IMR-90 (cell line): ENCODE measurements around the gene PHEX. TPM values are rescaled to one million over a fixed set of nuclear protein-coding genes. Genes with fewer than 3 reads are reported as not detected.

Source experiments
- ATAC-seq: fragments of 200-7000 bp; cut with Tn5 transposase; 2 replicates; pipeline ENCODE4 v1.9.1; 2020; ENCODE audit warnings: low read depth, mild to moderate bottlenecking, moderate library complexity
- BruUV-seq: library from RNA; stranded (reverse); fragments of 400-500 nt; replicated peaks from 2 replicates; lab custom pipeline; 2021; lab: Mats Ljungman, UMichigan
- CTCF ChIA-PET: fragments of 300-600 bp; formaldehyde crosslinking; extraction: SDS; loops from one replicate; lab custom pipeline; 2021; ENCODE audit warnings: antibody characterized with exemption; lab: Yijun Ruan, JAX
- POLR2A ChIA-PET: fragments of 300-600 bp; sonication (Branson Sonifier 250); formaldehyde crosslinking; loops from one replicate; lab custom pipeline; 2022; ENCODE audit warnings: antibody characterized with exemption; ENCODE audit not compliant: unreplicated experiment; lab: Charles Lee
- DNase-seq: peaks from one replicate; pipeline ENCODE4 v3.0.0; 2013
- H2AFZ ChIP-seq: replicated peaks from 2 replicates; pipeline ENCODE3; 2013; ENCODE audit warnings: low read length, mild to moderate bottlenecking; ENCODE audit not compliant: poor library complexity
- H2AK5ac ChIP-seq: 2 replicates; pipeline ENCODE4 v1.6.1; 2013; ENCODE audit warnings: low read depth, low read length, inconsistent platforms
- H2AK9ac ChIP-seq: replicated peaks from 2 replicates; pipeline ENCODE3; 2013; ENCODE audit warnings: mild to moderate bottlenecking, low read depth, low read length, moderate library complexity; ENCODE audit not compliant: poor library complexity
- H2BK120ac ChIP-seq: 2 replicates; pipeline ENCODE4 v1.6.1; 2013; ENCODE audit warnings: low read depth, low read length, inconsistent platforms
- H2BK15ac ChIP-seq: 3 replicates; pipeline ENCODE4 v1.6.1; 2013; ENCODE audit warnings: low read depth, low read length, inconsistent platforms
- H2BK20ac ChIP-seq: 2 replicates; pipeline ENCODE4 v1.6.1; 2013; ENCODE audit warnings: low read depth, mild to moderate bottlenecking, inconsistent platforms, low read length, moderate library complexity
- H2BK5ac ChIP-seq: 2 replicates; pipeline ENCODE4 v1.6.1; 2013; ENCODE audit warnings: mild to moderate bottlenecking, low read depth, low read length, inconsistent platforms; ENCODE audit not compliant: poor library complexity, severe bottlenecking
- H3K14ac ChIP-seq: replicated peaks from 2 replicates; pipeline ENCODE4 v1.6.1; 2013; ENCODE audit warnings: low read depth, low read length, inconsistent platforms
- H3K18ac ChIP-seq: 2 replicates; pipeline ENCODE4 v1.6.1; 2013; ENCODE audit warnings: low read depth, low read length, control low read depth
- H3K23ac ChIP-seq: 2 replicates; pipeline ENCODE4 v1.6.1; 2013; ENCODE audit warnings: low read depth, low read length, inconsistent platforms
- H3K27ac ChIP-seq: 2 replicates; pipeline ENCODE4 v1.5.1; 2013; ENCODE audit warnings: mild to moderate bottlenecking, control low read depth, low read length; ENCODE audit not compliant: insufficient read depth
- H3K27me3 ChIP-seq: 2 replicates; pipeline ENCODE4 v1.6.1; 2013; ENCODE audit warnings: low read length; ENCODE audit not compliant: control insufficient read depth, insufficient read depth
- H3K36me3 ChIP-seq: 2 replicates; pipeline ENCODE4 v1.6.1; 2013; ENCODE audit warnings: low read length, mixed read lengths; ENCODE audit not compliant: control insufficient read depth, insufficient read depth
- H3K4ac ChIP-seq: 2 replicates; pipeline ENCODE4 v1.6.1; 2013; ENCODE audit warnings: low read depth, low read length, inconsistent platforms
- H3K4me1 ChIP-seq: 2 replicates; pipeline ENCODE4 v1.6.1; 2013; ENCODE audit warnings: low read length, mixed read lengths; ENCODE audit not compliant: control insufficient read depth, insufficient read depth
- H3K4me2 ChIP-seq: 2 replicates; pipeline ENCODE4 v1.6.1; 2013; ENCODE audit warnings: low read depth, mild to moderate bottlenecking, control low read depth, low read length, moderate library complexity
- H3K4me3 ChIP-seq: 2 replicates; pipeline ENCODE4 v1.5.1; 2013; ENCODE audit warnings: low read depth, mild to moderate bottlenecking, control low read depth, low read length, moderate library complexity; ENCODE audit not compliant: insufficient read depth
- H3K56ac ChIP-seq: 2 replicates; pipeline ENCODE4 v1.6.1; 2013; ENCODE audit warnings: low read length, inconsistent platforms; ENCODE audit not compliant: insufficient read depth; ENCODE audit errors: extremely low read depth
- H3K79me1 ChIP-seq, 2 experiments: 2 replicates each; pipeline ENCODE4 v1.6.1; 2013; ENCODE audit warnings: low read length in 2 of 2, inconsistent platforms in 1 of 2, low read depth in 1 of 2
- H3K9ac ChIP-seq: 2 replicates; pipeline ENCODE4 v1.6.1; 2013; ENCODE audit warnings: low read depth, low read length, control low read depth
- H3K9me1 ChIP-seq: 2 replicates; pipeline ENCODE4 v1.6.1; 2013; ENCODE audit warnings: low read length, inconsistent platforms; ENCODE audit not compliant: insufficient read depth
- H3K9me3 ChIP-seq: 2 replicates; pipeline ENCODE4 v1.6.1; 2013; ENCODE audit warnings: low read length; ENCODE audit not compliant: control insufficient read depth, insufficient read depth
- H4K20me1 ChIP-seq: 2 replicates; pipeline ENCODE4 v1.6.1; 2013; ENCODE audit warnings: low read length, inconsistent platforms; ENCODE audit not compliant: insufficient read depth
- H4K5ac ChIP-seq: 2 replicates; pipeline ENCODE4 v1.6.1; 2013; ENCODE audit warnings: mild to moderate bottlenecking, low read depth, low read length, control low read depth
- H4K8ac ChIP-seq, 2 experiments: 2 replicates each; pipeline ENCODE4 v1.6.1; 2013; ENCODE audit warnings: low read depth in 2 of 2, low read length in 2 of 2, control low read depth in 1 of 2, inconsistent platforms in 1 of 2
- H4K91ac ChIP-seq: 2 replicates; pipeline ENCODE4 v1.6.1; 2013; ENCODE audit warnings: low read depth, low read length, inconsistent platforms; ENCODE audit not compliant: insufficient read depth
- BHLHE40 ChIP-seq: fragments of 150-350 bp; IDR thresholded peaks from 2 replicates; pipeline ENCODE4 v1.6.1; 2016; ENCODE audit warnings: mild to moderate bottlenecking, low read depth, low read length
- CHD1 ChIP-seq: IDR thresholded peaks from 2 replicates; pipeline ENCODE4 v1.6.1; 2012; ENCODE audit warnings: low read depth, low read length, improper control_type of control experiment
- CTCF ChIP-seq: conservative IDR thresholded peaks from 2 replicates; pipeline ENCODE4 v1.5.1; 2012; ENCODE audit warnings: mild to moderate bottlenecking, low read depth, low read length, improper control_type of control experiment
- FOS ChIP-seq: fragments of 150-350 bp; IDR thresholded peaks from 2 replicates; pipeline ENCODE4 v1.6.1; 2016; ENCODE audit warnings: low read depth, low read length
- MAFK ChIP-seq: IDR thresholded peaks from 2 replicates; pipeline ENCODE4 v1.6.1; 2012; ENCODE audit warnings: low read depth, low read length, improper control_type of control experiment
- MAZ ChIP-seq: IDR thresholded peaks from 2 replicates; pipeline ENCODE4 v1.6.1; 2012; ENCODE audit warnings: low read depth, mild to moderate bottlenecking, low read length, improper control_type of control experiment, moderate library complexity, borderline replicate concordance
- MXI1 ChIP-seq: IDR thresholded peaks from 2 replicates; pipeline ENCODE4 v1.6.1; 2012; ENCODE audit warnings: low read depth, mild to moderate bottlenecking, low read length, moderate library complexity, borderline replicate concordance
- NFE2L2 ChIP-seq: fragments of 150-350 bp; IDR thresholded peaks from 2 replicates; pipeline ENCODE4 v1.6.1; 2016; ENCODE audit warnings: low read depth, mild to moderate bottlenecking, low read length
- POLR2A ChIP-seq: IDR thresholded peaks from 2 replicates; pipeline ENCODE4 v1.6.1; 2012; ENCODE audit warnings: mild to moderate bottlenecking, low read depth, low read length
- RAD21 ChIP-seq: IDR thresholded peaks from 2 replicates; pipeline ENCODE4 v1.6.1; 2012; ENCODE audit warnings: low read length, improper control_type of control experiment
- RFX5 ChIP-seq: IDR thresholded peaks from 2 replicates; pipeline ENCODE4 v1.8.0; 2012; ENCODE audit warnings: low read depth, mild to moderate bottlenecking, low read length, moderate library complexity
- SMC3 ChIP-seq: fragments of 150-350 bp; IDR thresholded peaks from 2 replicates; pipeline ENCODE4 v1.6.1; 2016; ENCODE audit warnings: low read depth, mild to moderate bottlenecking, antibody characterized with exemption, low read length, moderate library complexity
- USF2 ChIP-seq: fragments of 150-350 bp; IDR thresholded peaks from 2 replicates; pipeline ENCODE4 v1.6.1; 2017; ENCODE audit warnings: mild to moderate bottlenecking, antibody characterized with exemption, low read length, low read depth
- WGBS, 2 experiments: methylation state at CpG; one replicate each; pipeline versions ENCODE4 v1.1.5 to v1.1.7; 2013; ENCODE audit warnings: missing lambda C conversion rate in 2 of 2; ENCODE audit not compliant: insufficient read length in 1 of 2; ENCODE audit errors: extremely low coverage in 2 of 2; 5-methylcytosine and 5-hydroxymethylcytosine counted together
- dilution Hi-C: fragments of 300-500 bp; cut with HindIII; formaldehyde crosslinking; loops from one replicate; pipeline ENCODE4 v1.14.3; 2018; ENCODE audit warnings: low sequenced_read_pairs; ENCODE audit not compliant: unreplicated experiment
- in situ Hi-C: fragments of 300-500 bp; cut with MboI; formaldehyde crosslinking; loops from 3 replicates; pipeline ENCODE4 v1.14.3; 2019; ENCODE audit warnings: low sequenced_read_pairs, inconsistent platforms, mixed read lengths
- intact Hi-C: fragments of 100-400 bp; cut with micrococcal nuclease; formaldehyde crosslinking; loops from 2 replicates; pipeline ENCODE4 v1.10.0; 2022
- polyA plus RNA-seq, 3 experiments: library from polyadenylated mRNA; depleted of rRNA; stranded (reverse); fragments of >200 nt; gene quantifications; 2 replicates each; pipeline ENCODE4 v1.2.3, GENCODE V29; 2012; ENCODE audit warnings: low replicate concordance in 1 of 3
- total RNA-seq: library from RNA; depleted of rRNA; stranded (reverse); fragments of >200 nt; gene quantifications from 2 replicates; pipeline ENCODE4 v1.2.3, GENCODE V29; 2012

The PHEX gene
- total and polyA plus RNA-seq, 2 of the 4 experiments (the other 2 are of a cell fraction) = 0.10 to 0.18 TPM

DNA sequence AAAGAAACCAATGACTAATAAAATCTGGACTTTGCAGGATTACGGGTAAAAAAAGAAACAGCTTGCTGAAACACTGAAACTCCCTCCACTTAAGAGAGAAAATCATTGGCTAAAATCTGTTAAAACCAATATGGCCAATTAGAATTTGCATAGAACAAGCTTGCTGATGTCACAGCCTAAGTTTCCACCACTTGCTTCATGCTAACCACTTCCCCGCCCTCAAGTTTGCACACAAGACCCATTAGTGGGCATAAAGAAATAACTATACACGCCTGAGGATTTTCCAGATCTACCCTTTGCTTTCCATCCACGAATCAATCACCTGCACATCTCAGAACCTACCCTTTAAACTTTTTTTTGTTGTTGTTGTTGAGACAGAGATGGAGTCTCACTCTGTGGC is 42.7 kb upstream of the PHEX start:
- Histone ChIP-seq H3K36me3 (peaks cover 34% of the 10 kb centered on the region), H3K9me1 (no peaks in the 10 kb centered on the region), H2AFZ (no peak overlapping the region), H2BK5ac (no peak overlapping the region), H3K14ac (no peak overlapping the region), H4K91ac (no peak overlapping the region), H3K9me3 (no peaks in the 10 kb centered on the region), H2AK5ac (no peak overlapping the region), H2BK120ac (no peak overlapping the region), H3K4me1 (0 out of 2 replicates have a peak, but pooled peaks cover 5% of the 10 kb centered on the region), H3K4me3 (no peak overlapping the region), H4K20me1 (no peaks in the 10 kb centered on the region; the same call in 1 of the 2 replicates), H2AK9ac (no peak overlapping the region), H2BK20ac (no peak overlapping the region), H3K9ac (no peak overlapping the region), H3K27me3 (no peaks in the 10 kb centered on the region), H3K79me1 (peaks cover 4 to 5% of the 10 kb centered on the region in 2 experiments; a peak in 3 of 4 replicates), H3K56ac (no peak overlapping the region), H4K5ac (no peak overlapping the region), H3K18ac (no peak overlapping the region), H3K4me2 (no peak overlapping the region), H4K8ac (no peak overlapping the region), H2BK15ac (no peak overlapping the region), H3K23ac (no peak overlapping the region), H3K4ac (no peak overlapping the region), H3K27ac (no peak overlapping the region)
- intact Hi-C loops (loop anchor here (5.0 kb wide), 1 partner anchor 1333 kb away; no protein-coding TSS in a partner anchor), in situ Hi-C loops (no loop called here), dilution Hi-C loops (no loop called here)
- DNase-seq (no peak), ATAC-seq (no peak)
- POLR2A ChIA-PET = no interaction called here
- no TSS peak for BruUV-seq
- no CpG with 5 or more reads among the region's 4 CpGs for WGBS, 2 experiments
- CTCF ChIA-PET = interaction anchor here (0.7 kb wide), 1 partner anchor 14 kb away, joined by 3 read pairs; no protein-coding TSS in a partner anchor
- TF ChIP-seq FOS (no peak), MAZ (no peak), NFE2L2 (no peak), BHLHE40 (no peak), RFX5 (no peak), SMC3 (no peak), RAD21 (no peak), CHD1 (no peak), MXI1 (no peak), MAFK (no peak), CTCF (no peak), USF2 (no peak), POLR2A (no peak)
